ENCODE data around the gene HLA-F. TPM values are rescaled to one million over a fixed set of nuclear protein-coding genes. Genes with fewer than 3 reads are reported as not detected.
A peak's percentile ranks its signal among the peaks of the same experiment; 100 is the strongest.

The HLA-F gene
- total RNA-seq, 4 donors from 2014 or later: 8.7 to 56.1 (median 31.0) TPM

- Histone ChIP-seq H3K27me3 (no peaks in the 10 kb centered on the region), H3K36me3 (peaks cover 0 to 33% (median 13%) of the 10 kb centered on the region in 3 donors), H3K4me3 (peak overlapping the region; percentile 53 to 98 (median 80)), H3K27ac (peak overlapping the region; percentile 78 to 95 (median 88)), H3K9me3 (no peaks in the 10 kb centered on the region), H3K4me1 (peaks cover 10 to 33% (median 16%) of the 10 kb centered on the region in 3 donors)
- no peak for DNase-seq
- TF ChIP-seq CTCF (IDR thresholded peaks at IDR 0.05) (no peak), POLR2A (IDR thresholded peaks at IDR 0.05) (peak in 1 of 4 donors; percentile 2)
- 0 to 57% methylated on average over 3 to 4 of the region's 76 CpGs for WGBS, 2 donors
- intact Hi-C loops (cut with DNase I): no loop called here
Measured at GRCh38 chr6:29723666-29724588, 693 bp downstream of the HLA-F start.

- WGBS, 2 donors: 80 to 81% methylated on average over 1 to 3 of the region's 11 CpGs
- Histone ChIP-seq H3K4me3 (peak overlapping the region in 3 of 4 donors; percentile 71 to 98 (median 89)), H3K4me1 (peaks cover 10 to 33% (median 16%) of the 10 kb centered on the region in 3 donors), H3K36me3 (peaks cover 0 to 33% (median 13%) of the 10 kb centered on the region in 3 donors), H3K27me3 (no peaks in the 10 kb centered on the region), H3K9me3 (no peaks in the 10 kb centered on the region), H3K27ac (peak overlapping the region in 1 of 4 donors; percentile 5)
- no peak for DNase-seq
- TF ChIP-seq POLR2A (IDR thresholded peaks at IDR 0.05): no peak
- TF ChIP-seq CTCF (IDR thresholded peaks at IDR 0.05): no peak
- intact Hi-C loops (cut with DNase I): no loop called here
Measured at GRCh38 chr6:29724937-29725869, 2.0 kb downstream of the HLA-F start.

DNA sequence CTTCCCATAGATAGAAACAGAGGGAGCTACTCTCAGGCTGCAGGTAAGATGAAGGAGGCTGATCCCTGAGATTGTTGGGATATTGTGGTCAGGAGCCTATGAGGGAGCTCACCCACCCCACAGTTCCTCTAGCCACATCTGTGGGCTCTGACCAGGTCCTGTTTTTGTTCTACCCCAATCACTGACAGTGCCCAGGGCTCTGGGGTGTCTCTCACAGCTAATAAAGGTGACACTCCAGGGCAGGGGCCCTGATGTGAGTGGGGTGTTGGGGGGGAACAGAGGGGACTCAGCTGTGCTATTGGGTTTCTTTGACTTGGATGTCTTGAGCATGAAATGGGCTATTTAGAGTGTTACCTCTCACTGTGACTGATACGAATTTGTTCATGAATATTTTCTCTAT lies 2.8 kb downstream of the HLA-F start:
- Histone ChIP-seq H3K27ac (no peak overlapping the region), H3K27me3 (no peaks in the 10 kb centered on the region), H3K36me3 (peaks cover 0 to 33% (median 13%) of the 10 kb centered on the region in 3 donors), H3K4me1 (peaks cover 10 to 33% (median 16%) of the 10 kb centered on the region in 3 donors), H3K9me3 (no peaks in the 10 kb centered on the region), H3K4me3 (peak overlapping the region in 2 of 4 donors; percentile 71 to 98)
- intact Hi-C loops (cut with DNase I): no loop called here
- TF ChIP-seq CTCF (IDR thresholded peaks at IDR 0.05) (no peak), POLR2A (IDR thresholded peaks at IDR 0.05) (no peak)
- WGBS, 2 donors: 60 to 75% methylated on average over 1 of the region's 1 CpG
- DNase-seq: no peak

DNA sequence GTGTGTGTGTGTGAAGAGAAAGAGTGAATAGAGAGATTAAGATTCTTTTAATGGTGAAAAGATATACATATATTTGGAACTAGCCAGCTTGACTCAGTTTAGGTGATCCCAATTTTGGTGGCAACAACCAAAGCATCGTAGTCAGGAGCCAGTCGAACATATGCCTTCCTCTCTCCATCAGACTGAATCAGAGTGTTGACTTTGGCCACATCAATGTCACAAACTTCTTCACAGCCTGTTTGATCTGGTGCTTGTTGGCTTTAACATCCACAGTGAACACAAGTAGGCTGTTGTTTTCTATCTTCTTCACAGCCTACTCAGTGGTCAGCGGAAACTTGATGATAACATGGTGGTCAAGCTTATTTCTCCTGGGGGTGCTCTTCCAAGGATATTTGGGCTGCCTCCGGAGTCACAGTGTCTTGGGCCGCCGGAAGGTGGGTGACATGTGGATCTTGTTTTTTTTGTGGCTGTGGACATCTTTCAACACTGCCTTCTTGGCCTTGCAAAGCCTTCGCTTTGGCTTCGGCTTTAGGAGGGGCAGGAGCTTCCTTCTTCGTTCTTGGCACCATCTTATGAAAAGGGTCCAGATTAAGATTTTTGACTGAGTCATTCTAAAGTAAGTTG lies 3.4 kb downstream of the HLA-F start:
- no peaks in the 10 kb centered on the region for H3K9me3 ChIP-seq
- TF ChIP-seq POLR2A (IDR thresholded peaks at IDR 0.05) (no peak), CTCF (IDR thresholded peaks at IDR 0.05) (no peak)
- no peak for DNase-seq
- no peaks in the 10 kb centered on the region for H3K27me3 ChIP-seq
- H3K4me3 ChIP-seq: no peak overlapping the region
- H3K36me3 ChIP-seq: peaks cover 0 to 33% (median 13%) of the 10 kb centered on the region in 3 donors
- H3K4me1 ChIP-seq: peaks cover 10 to 33% (median 16%) of the 10 kb centered on the region in 3 donors
- WGBS, 2 donors: 79 to 93% methylated on average over 9 of the region's 9 CpGs
- no peak overlapping the region for H3K27ac ChIP-seq
- intact Hi-C loops (cut with DNase I): no loop called here

Measured in esophagus squamous epithelium (tissue), 5 donors.